Right lobe of liver (tissue), 4 donors: ENCODE results near the gene APLP2.

Experiments used
- CTCF ChIP-seq, 4 donors: fragments of 200-600 bp in 3 of 4; fragments of 450-650 bp in 1 of 4; IDR thresholded peaks; one replicate each; pipeline versions ENCODE4 v1.5.1 to v1.8.0; 2016 to 2022; ENCODE audit warnings: antibody characterized with exemption in 4 of 4, mild to moderate bottlenecking in 2 of 4
- POLR2A ChIP-seq: fragments of 450-650 bp; IDR thresholded peaks from one replicate; pipeline ENCODE4 v1.6.1; 2017; ENCODE audit warnings: antibody characterized with exemption, mild to moderate bottlenecking
- donor health status: DM: no; HTN: no; CAD: no.
- donor health status: DM: no; HTN: no; CAD: no.
- donor health status: DM: no; HTN: yes; CAD: no.

- TF ChIP-seq CTCF (IDR thresholded peaks at IDR 0.05) (no peak), POLR2A (no peak)
These were observed 32.0 kb downstream of the APLP2 start for GRCh38 chr11:130101661-130102060.
